Chondrocyte (in vitro differentiated cells): ENCODE measurements around the gene SDHA. TPM values are rescaled to one million over a fixed set of nuclear protein-coding genes. Genes with fewer than 3 reads are reported as not detected.

ENCODE experiments used
- DNase-seq: peaks from one replicate; pipeline ENCODE4 v3.0.0; 2021; ENCODE audit warnings: mixed read lengths, low spot score
- H3K27ac Mint-ChIP-seq: one replicate; pipeline ENCODE4 v1.8.0; 2021; ENCODE audit warnings: mild to moderate bottlenecking, moderate library complexity, mixed read lengths; ENCODE audit not compliant: unreplicated experiment
- H3K27me3 Mint-ChIP-seq: 2 replicates; pipeline ENCODE4 v1.8.0; 2021; ENCODE audit warnings: low read depth, mixed read lengths
- H3K36me3 Mint-ChIP-seq: 2 replicates; pipeline ENCODE4 v1.8.0; 2021; ENCODE audit warnings: low read depth, mixed read lengths
- H3K4me1 Mint-ChIP-seq: 2 replicates; pipeline ENCODE4 v1.8.0; 2021; ENCODE audit warnings: low read depth, mild to moderate bottlenecking, mixed read lengths
- H3K4me3 Mint-ChIP-seq: one replicate; pipeline ENCODE4 v1.8.0; 2021; ENCODE audit warnings: mild to moderate bottlenecking, moderate library complexity, mixed read lengths; ENCODE audit not compliant: unreplicated experiment
- H3K9me3 Mint-ChIP-seq: 2 replicates; pipeline ENCODE4 v1.8.0; 2021; ENCODE audit warnings: low read depth, mixed read lengths
- total RNA-seq: library from RNA; stranded (reverse); gene quantifications from 3 replicates; pipeline ENCODE4 v1.2.1, GENCODE V29; 2021
- TF ChIP-seq, protein P1 (sequence below): fragments of 200-600 bp; sonication (generic); IDR thresholded peaks from 2 replicates; pipeline ENCODE4 v1.5.0; 2021; ENCODE audit warnings: antibody characterized with exemption, mild to moderate bottlenecking, moderate library complexity

Gene SDHA
- total RNA-seq, 1 donor from 2014 or later: 81.5 TPM

- no peaks in the 10 kb centered on the region for H3K9me3 Mint-ChIP-seq
- TF ChIP-seq, protein P1, sequence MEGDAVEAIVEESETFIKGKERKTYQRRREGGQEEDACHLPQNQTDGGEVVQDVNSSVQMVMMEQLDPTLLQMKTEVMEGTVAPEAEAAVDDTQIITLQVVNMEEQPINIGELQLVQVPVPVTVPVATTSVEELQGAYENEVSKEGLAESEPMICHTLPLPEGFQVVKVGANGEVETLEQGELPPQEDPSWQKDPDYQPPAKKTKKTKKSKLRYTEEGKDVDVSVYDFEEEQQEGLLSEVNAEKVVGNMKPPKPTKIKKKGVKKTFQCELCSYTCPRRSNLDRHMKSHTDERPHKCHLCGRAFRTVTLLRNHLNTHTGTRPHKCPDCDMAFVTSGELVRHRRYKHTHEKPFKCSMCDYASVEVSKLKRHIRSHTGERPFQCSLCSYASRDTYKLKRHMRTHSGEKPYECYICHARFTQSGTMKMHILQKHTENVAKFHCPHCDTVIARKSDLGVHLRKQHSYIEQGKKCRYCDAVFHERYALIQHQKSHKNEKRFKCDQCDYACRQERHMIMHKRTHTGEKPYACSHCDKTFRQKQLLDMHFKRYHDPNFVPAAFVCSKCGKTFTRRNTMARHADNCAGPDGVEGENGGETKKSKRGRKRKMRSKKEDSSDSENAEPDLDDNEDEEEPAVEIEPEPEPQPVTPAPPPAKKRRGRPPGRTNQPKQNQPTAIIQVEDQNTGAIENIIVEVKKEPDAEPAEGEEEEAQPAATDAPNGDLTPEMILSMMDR: no peak
- H3K36me3 Mint-ChIP-seq: peaks cover 1% of the 10 kb centered on the region
- no peak overlapping the region for H3K4me3 Mint-ChIP-seq
- peaks cover 16% of the 10 kb centered on the region for H3K27me3 Mint-ChIP-seq
- H3K27ac Mint-ChIP-seq: no peak overlapping the region
- peak; percentile 61 for DNase-seq
- H3K4me1 Mint-ChIP-seq: peaks cover 5% of the 10 kb centered on the region
Observed at GRCh38 chr5:174876-175465, 43.1 kb upstream of the SDHA start.

DNA sequence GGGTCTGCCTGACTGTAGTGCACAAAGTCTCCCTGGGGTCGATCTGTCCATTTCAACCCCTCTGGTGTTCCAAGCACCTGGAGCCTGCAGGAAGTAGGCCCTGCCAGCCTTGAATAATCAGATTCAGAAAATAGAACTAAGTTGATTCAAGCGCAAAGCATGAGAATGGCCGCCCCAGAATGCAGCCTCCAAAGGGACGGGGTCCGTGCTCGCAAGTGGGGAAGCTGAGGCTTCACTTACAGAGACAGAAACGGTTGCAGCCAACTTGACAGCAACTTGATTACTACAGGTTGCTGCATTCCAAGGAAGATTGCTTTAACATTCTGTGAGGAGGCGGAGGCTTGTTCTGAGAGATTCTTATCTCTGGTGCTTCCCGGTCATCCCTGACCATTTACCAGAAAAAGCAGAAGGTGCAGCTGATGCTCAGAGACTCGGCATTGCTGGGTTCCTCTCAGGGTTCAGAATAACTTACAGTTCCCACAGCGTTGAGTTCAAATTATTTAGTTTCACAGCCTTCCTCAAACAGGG lies 41.8 kb upstream of the SDHA start:
- H3K27me3 Mint-ChIP-seq: peaks cover 16% of the 10 kb centered on the region
- no peak overlapping the region for H3K27ac Mint-ChIP-seq
- H3K4me3 Mint-ChIP-seq: no peak overlapping the region
- peaks cover 1% of the 10 kb centered on the region for H3K36me3 Mint-ChIP-seq
- TF ChIP-seq, protein P1: no peak
- no peaks in the 10 kb centered on the region for H3K4me1 Mint-ChIP-seq
- no peaks in the 10 kb centered on the region for H3K9me3 Mint-ChIP-seq
- DNase-seq: peak; percentile 38

DNA sequence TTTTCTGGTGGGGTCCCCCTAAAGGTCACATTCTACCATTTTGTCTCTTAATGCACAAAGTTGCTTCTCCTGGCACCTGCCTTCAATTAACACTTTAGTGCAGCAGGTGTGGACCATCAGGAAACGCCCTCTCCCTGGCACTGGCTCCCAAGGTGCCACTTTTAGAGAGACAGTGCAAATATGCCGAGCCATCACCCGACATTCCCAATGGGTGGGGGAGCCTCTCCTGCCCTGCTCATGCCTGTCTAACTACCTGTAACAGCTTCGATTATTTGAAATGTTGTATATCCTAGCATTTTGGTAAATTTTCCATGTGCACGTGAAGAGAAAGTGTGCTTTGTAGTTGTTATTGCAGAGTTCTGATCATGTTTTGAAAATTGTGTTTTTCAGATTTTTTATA lies 40.0 kb upstream of the SDHA start:
- H3K4me3 Mint-ChIP-seq: no peak overlapping the region
- no peaks in the 10 kb centered on the region for H3K4me1 Mint-ChIP-seq
- H3K9me3 Mint-ChIP-seq: no peaks in the 10 kb centered on the region
- H3K27me3 Mint-ChIP-seq: peaks cover 16% of the 10 kb centered on the region
- DNase-seq: no peak
- TF ChIP-seq, protein P1: no peak
- H3K36me3 Mint-ChIP-seq: peaks cover 1% of the 10 kb centered on the region
- H3K27ac Mint-ChIP-seq: no peak overlapping the region

DNA sequence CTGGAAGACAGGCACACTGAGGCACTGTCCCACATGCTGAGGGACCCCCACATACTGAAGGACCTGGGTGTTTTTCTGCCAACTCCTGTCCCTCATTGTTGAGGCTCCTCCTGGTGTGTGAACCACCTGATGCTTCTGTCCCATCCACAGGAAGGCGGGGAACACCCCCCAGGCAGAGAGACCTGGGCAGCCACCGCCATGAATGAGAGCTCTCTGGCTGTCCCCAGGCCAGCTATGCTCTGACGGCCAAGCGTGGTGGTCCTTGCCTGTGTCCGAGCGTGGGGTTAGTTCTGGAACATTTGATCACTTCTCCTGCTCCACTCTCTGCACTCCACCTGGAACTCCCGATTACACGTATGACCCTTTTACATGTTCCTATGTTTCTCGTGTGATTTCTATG lies 38.7 kb upstream of the SDHA start:
- H3K9me3 Mint-ChIP-seq: no peaks in the 10 kb centered on the region
- H3K4me3 Mint-ChIP-seq: no peak overlapping the region
- H3K27me3 Mint-ChIP-seq: peaks cover 10% of the 10 kb centered on the region
- DNase-seq: peak; percentile 66
- H3K27ac Mint-ChIP-seq: no peak overlapping the region
- peaks cover 4% of the 10 kb centered on the region for H3K4me1 Mint-ChIP-seq
- TF ChIP-seq, protein P1: no peak
- peaks cover under 1% of the 10 kb centered on the region for H3K36me3 Mint-ChIP-seq

DNA sequence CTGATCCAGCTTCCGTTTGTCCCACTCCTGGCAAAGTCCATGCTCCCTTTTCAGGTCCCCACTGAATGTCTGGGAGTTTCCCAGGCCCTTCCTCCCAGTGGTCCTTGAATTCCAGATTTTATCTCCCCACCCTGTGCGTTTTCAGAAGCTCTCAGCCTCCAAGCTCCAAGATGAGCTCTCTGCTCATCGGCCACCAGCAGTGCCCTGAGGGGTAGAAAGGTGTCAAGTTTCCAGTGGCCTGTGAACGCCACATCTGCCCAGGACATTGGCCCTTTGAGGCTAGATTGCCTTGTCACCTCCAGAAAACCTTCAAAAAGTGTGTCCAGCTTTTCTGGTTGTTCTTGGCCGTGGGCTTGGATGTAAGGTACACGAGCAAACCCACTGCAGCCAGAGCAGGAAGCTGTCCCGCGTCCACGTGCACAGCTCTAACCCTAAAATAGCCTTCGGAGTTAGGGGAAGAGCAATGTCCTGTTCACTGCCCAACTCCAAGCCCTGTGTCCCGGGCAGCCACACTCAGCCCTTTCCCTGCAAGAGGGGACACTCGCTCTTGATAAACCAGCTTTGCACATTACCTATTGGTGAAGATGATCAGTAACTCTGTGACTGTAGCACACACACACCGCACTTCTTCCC lies 37.7 kb upstream of the SDHA start:
- TF ChIP-seq, protein P1: no peak

More for the DNA sequence above, 37.7 kb upstream of the SDHA start:
- Mint-ChIP-seq H3K4me1 (peaks cover 6% of the 10 kb centered on the region), H3K36me3 (no peaks in the 10 kb centered on the region), H3K27ac (no peak overlapping the region), H3K27me3 (peaks cover 10% of the 10 kb centered on the region), H3K4me3 (no peak overlapping the region), H3K9me3 (no peaks in the 10 kb centered on the region)
- peak; percentile 28 for DNase-seq
